Panc1 (cell line): Measurements from ENCODE around the gene HSD17B2. TPM values are rescaled to one million over a fixed set of nuclear protein-coding genes. Genes with fewer than 3 reads are reported as not detected.

ENCODE experiments used
- ATAC-seq: fragments of 200-7000 bp; cut with Tn5 transposase; 2 replicates; pipeline ENCODE4 v1.9.1; 2020; ENCODE audit warnings: mild to moderate bottlenecking, moderate library complexity
- Bru-seq: library from RNA; stranded (reverse); fragments of 400-500 nt; gene quantifications from one replicate; lab custom pipeline; 2021; lab: Mats Ljungman, UMichigan
- BruChase-seq, 2 experiments: library from RNA; stranded (reverse); fragments of 400-500 nt; gene quantifications; one replicate each; lab custom pipeline; 2021; lab: Mats Ljungman, UMichigan
- BruUV-seq: library from RNA; stranded (reverse); fragments of 400-500 nt; replicated peaks from 2 replicates; lab custom pipeline; 2021; lab: Mats Ljungman, UMichigan
- CTCF ChIA-PET: fragments of 300-600 bp; sonication (Branson Sonifier 250); formaldehyde crosslinking; loops from one replicate; lab custom pipeline; 2022; ENCODE audit warnings: antibody characterized with exemption; lab: Charles Lee
- POLR2A ChIA-PET: fragments of 300-600 bp; sonication (Branson Sonifier 250); formaldehyde crosslinking; loops from one replicate; lab custom pipeline; 2022; ENCODE audit warnings: antibody characterized with exemption; lab: Charles Lee
- DNase-seq: peaks from one replicate; pipeline ENCODE4 v3.0.0-alpha.2; 2010; ENCODE audit warnings: low read depth, low spot score
- H3K27ac ChIP-seq: 2 replicates; pipeline ENCODE4 v1.5.1; 2011; ENCODE audit warnings: mild to moderate bottlenecking, low read length, inconsistent platforms
- H3K27me3 ChIP-seq: fragments of 200-500 bp; sonication (Bioruptor generic); 2 replicates; pipeline ENCODE4 v1.6.0; 2014; ENCODE audit warnings: low read length, inconsistent platforms; ENCODE audit not compliant: control insufficient read depth, insufficient read depth
- H3K36me3 ChIP-seq: fragments of 200-500 bp; sonication (Bioruptor generic); 2 replicates; pipeline ENCODE4 v1.5.1; 2014; ENCODE audit warnings: inconsistent platforms, mild to moderate bottlenecking, low read length, moderate library complexity; ENCODE audit not compliant: control insufficient read depth, insufficient read depth
- H3K4me1 ChIP-seq: 2 replicates; pipeline ENCODE4 v1.5.1; 2011; ENCODE audit warnings: inconsistent platforms, mild to moderate bottlenecking, low read length, moderate library complexity; ENCODE audit not compliant: control insufficient read depth, insufficient read depth
- H3K4me3 ChIP-seq, 2 experiments: 2 replicates each; pipeline ENCODE4 v1.5.1; 2011 to 2012; ENCODE audit warnings: low read depth in 2 of 2, low read length in 2 of 2, mild to moderate bottlenecking in 2 of 2, inconsistent platforms in 1 of 2, moderate library complexity in 1 of 2
- H3K9me3 ChIP-seq: fragments of 200-500 bp; sonication (Bioruptor generic); 2 replicates; pipeline ENCODE4 v1.5.1; 2014; ENCODE audit warnings: low read depth, mild to moderate bottlenecking, inconsistent platforms, low read length, moderate library complexity; ENCODE audit not compliant: control insufficient read depth, insufficient read depth
- CTCF ChIP-seq: fragments of 450-650 bp; IDR thresholded peaks from 2 replicates; pipeline ENCODE4 v1.5.1; 2017; ENCODE audit warnings: mild to moderate bottlenecking
- POLR2AphosphoS5 ChIP-seq: IDR thresholded peaks from 2 replicates; pipeline ENCODE4 v1.6.1; 2012; ENCODE audit warnings: mild to moderate bottlenecking, low read depth, low read length, moderate library complexity
- REST ChIP-seq, 2 experiments: IDR thresholded peaks; 2 replicates each; pipeline ENCODE4 v1.6.1; 2011 to 2012; ENCODE audit warnings: low read depth in 2 of 2, control low read depth in 1 of 2, low read length in 1 of 2, mild to moderate bottlenecking in 1 of 2, moderate library complexity in 1 of 2; ENCODE audit not compliant: insufficient read depth in 1 of 2
- SIN3A ChIP-seq: IDR thresholded peaks from 2 replicates; pipeline ENCODE4 v1.6.1; 2012; ENCODE audit warnings: low read depth, mild to moderate bottlenecking, low read length, moderate library complexity, borderline replicate concordance; ENCODE audit not compliant: insufficient read depth
- TCF7L2 ChIP-seq: IDR thresholded peaks from 2 replicates; pipeline ENCODE4 v1.6.1; 2011; ENCODE audit warnings: mild to moderate bottlenecking, low read depth, low read length, inconsistent platforms
- in situ Hi-C: cut with HindIII; loops from 2 replicates; pipeline ENCODE4 v1.10.0; 2016; ENCODE audit warnings: low sequenced_read_pairs, low pct_unique_long_range_greater_than_20kb
- intact Hi-C: fragments of 100-400 bp; cut with micrococcal nuclease; formaldehyde crosslinking; loops from one replicate; pipeline ENCODE4 v1.10.0; 2022; ENCODE audit not compliant: unreplicated experiment
- long read RNA-seq: library from polyadenylated mRNA; unstranded; transcript quantifications from one replicate; pipeline ENCODE4 v2.0.0, GENCODE V29; 2021; ENCODE audit not compliant: unreplicated experiment
- polyA plus RNA-seq: library from polyadenylated mRNA; unstranded; fragments of >200 nt; gene quantifications from one replicate; pipeline ENCODE4 v1.2.1, GENCODE V29; 2012; ENCODE audit warnings: missing spikeins; ENCODE audit not compliant: insufficient read length
- total RNA-seq: library from RNA; stranded (reverse); gene quantifications from one replicate; pipeline ENCODE4 v1.2.1, GENCODE V29; 2021; ENCODE audit not compliant: unreplicated experiment

Gene HSD17B2
- total RNA-seq: 0.41 TPM
- 0.65 TPM for polyA plus RNA-seq
- Bru-seq, nascent RNA: percentile 25 among the genes with signal in this experiment
- BruChase-seq, experiment 1, labeled RNA remaining after a 2-hour chase: percentile 10 among the genes with signal in this experiment
- BruChase-seq, experiment 2, labeled RNA remaining after a 6-hour chase: percentile 15 among the genes with signal in this experiment
- long read RNA-seq: 0 reads

GRCh38 chr16:82034981-82035612 lies at the start of gene HSD17B2:
TSS of gene HSD17B2 (plus strand) at chr16:82035253. CDS start at chr16:82035425, 172 bp downstream.
- H3K4me1 ChIP-seq: peaks cover 2% of the 10 kb centered on the region; the same call in 1 of the 2 replicates
- no peak for DNase-seq
- in situ Hi-C loops: no loop called here
- ChIA-PET POLR2A (no interaction called here), CTCF (no interaction called here)
- BruUV-seq: no TSS peak
- no peak for ATAC-seq
- H3K9me3 ChIP-seq: no peaks in the 10 kb centered on the region
- no peaks in the 10 kb centered on the region for H3K27me3 ChIP-seq
- intact Hi-C loops: no loop called here
- no peaks in the 10 kb centered on the region for H3K36me3 ChIP-seq
- no peak within 1 kb of the TSS for H3K27ac ChIP-seq
- no peak within 1 kb of the TSS for H3K4me3 ChIP-seq
- no peak for TF ChIP-seq POLR2AphosphoS5

GRCh38 chr16:81987121-81987520 lies 47.9 kb upstream of the HSD17B2 start:
- ChIA-PET CTCF (no interaction called here), POLR2A (no interaction called here)
- DNase-seq (no peak), ATAC-seq (no peak)
- in situ Hi-C loops (no loop called here), intact Hi-C loops (no loop called here)
- Histone ChIP-seq H3K36me3 (no peaks in the 10 kb centered on the region; the same call in 1 of the 2 replicates), H3K27ac (no peak overlapping the region), H3K4me1 (no peaks in the 10 kb centered on the region), H3K27me3 (peaks cover 2% of the 10 kb centered on the region; the same call in 1 of the 2 replicates), H3K9me3 (no peaks in the 10 kb centered on the region), H3K4me3 (no peak overlapping the region)
- no TSS peak for BruUV-seq
- no peak for TF ChIP-seq CTCF
- TF ChIP-seq REST (IDR thresholded peaks at IDR 0.05; ENCODE audit: insufficient read depth in 1 of 2, low read depth in 2 of 2, low read length in 1 of 2): no peak
- TF ChIP-seq TCF7L2: no peak
- TF ChIP-seq POLR2AphosphoS5: no peak
- no peak for TF ChIP-seq SIN3A

- intact Hi-C loops: no loop called here
- no peak for TF ChIP-seq SIN3A
- no peak for TF ChIP-seq REST (IDR thresholded peaks at IDR 0.05; ENCODE audit: insufficient read depth in 1 of 2, low read depth in 2 of 2, low read length in 1 of 2)
- TF ChIP-seq CTCF: no peak
- TF ChIP-seq TCF7L2: no peak
- no peak for DNase-seq
- no TSS peak for BruUV-seq
- in situ Hi-C loops: no loop called here
- Histone ChIP-seq H3K4me3 (no peak overlapping the region), H3K4me1 (no peaks in the 10 kb centered on the region), H3K27ac (no peak overlapping the region), H3K36me3 (no peaks in the 10 kb centered on the region; the same call in 1 of the 2 replicates), H3K9me3 (no peaks in the 10 kb centered on the region), H3K27me3 (peaks cover 2% of the 10 kb centered on the region; the same call in 1 of the 2 replicates)
- ChIA-PET POLR2A (no interaction called here), CTCF (no interaction called here)
- ATAC-seq: no peak
These were observed 47.3 kb upstream of the HSD17B2 start for GRCh38 chr16:81987706-81988105.
